ENCODE results near the gene GPATCH4. TPM values are rescaled to one million over a fixed set of nuclear protein-coding genes. Genes with fewer than 3 reads are reported as not detected.

GPATCH4 gene
- total RNA-seq, 1 donor from 2014 or later: 30.7 TPM

GRCh38 chr1:156645666-156646065 lies 44.4 kb upstream of the GPATCH4 start:
- H3K27ac Mint-ChIP-seq: no peak overlapping the region

GRCh38 chr1:156645056-156645455 lies 43.8 kb upstream of the GPATCH4 start:
- TF ChIP-seq CTCF (conservative IDR thresholded peaks at IDR 0.05): no peak
- Mint-ChIP-seq H3K9me3 (no peaks in the 10 kb centered on the region), H3K27ac (no peak overlapping the region), H3K36me3 (no peaks in the 10 kb centered on the region), H3K4me1 (ENCODE audit: unreplicated experiment) (peaks cover 5% of the 10 kb centered on the region), H3K4me3 (no peak overlapping the region), H3K27me3 (peaks cover 91% of the 10 kb centered on the region)
- no peak for DNase-seq (ENCODE audit: extremely low spot score, unreplicated experiment)

More at GRCh38 chr1:156645666-156646065, 44.4 kb upstream of the GPATCH4 start:
- TF ChIP-seq CTCF (conservative IDR thresholded peaks at IDR 0.05): no peak
- peaks cover 5% of the 10 kb centered on the region for H3K4me1 Mint-ChIP-seq (ENCODE audit: unreplicated experiment)
- H3K27me3 Mint-ChIP-seq: peaks cover 91% of the 10 kb centered on the region
- no peaks in the 10 kb centered on the region for H3K9me3 Mint-ChIP-seq
- H3K36me3 Mint-ChIP-seq: no peaks in the 10 kb centered on the region
- no peak overlapping the region for H3K4me3 Mint-ChIP-seq
- no peak for DNase-seq (ENCODE audit: extremely low spot score, unreplicated experiment)

- peaks cover 91% of the 10 kb centered on the region for H3K27me3 Mint-ChIP-seq
- DNase-seq (ENCODE audit: extremely low spot score, unreplicated experiment): no peak
- no peak overlapping the region for H3K27ac Mint-ChIP-seq
- H3K9me3 Mint-ChIP-seq: no peaks in the 10 kb centered on the region
- H3K4me1 Mint-ChIP-seq (ENCODE audit: unreplicated experiment): peaks cover 5% of the 10 kb centered on the region
- no peak for TF ChIP-seq CTCF (conservative IDR thresholded peaks at IDR 0.05)
- H3K36me3 Mint-ChIP-seq: no peaks in the 10 kb centered on the region
- no peak overlapping the region for H3K4me3 Mint-ChIP-seq
Observed at GRCh38 chr1:156644640-156645039, 43.4 kb upstream of the GPATCH4 start.

GRCh38 chr1:156644146-156644545 lies 42.9 kb upstream of the GPATCH4 start:
- Mint-ChIP-seq H3K36me3 (no peaks in the 10 kb centered on the region), H3K27ac (no peak overlapping the region), H3K4me3 (no peak overlapping the region), H3K9me3 (no peaks in the 10 kb centered on the region), H3K27me3 (peaks cover 91% of the 10 kb centered on the region), H3K4me1 (ENCODE audit: unreplicated experiment) (peaks cover 5% of the 10 kb centered on the region)
- TF ChIP-seq CTCF (conservative IDR thresholded peaks at IDR 0.05): no peak
- DNase-seq (ENCODE audit: extremely low spot score, unreplicated experiment): no peak

GRCh38 chr1:156643778-156644092 lies 42.5 kb upstream of the GPATCH4 start:
- H3K4me3 Mint-ChIP-seq: no peak overlapping the region
- peaks cover 5% of the 10 kb centered on the region for H3K4me1 Mint-ChIP-seq (ENCODE audit: unreplicated experiment)
- no peak for TF ChIP-seq CTCF (conservative IDR thresholded peaks at IDR 0.05)
- no peak for DNase-seq (ENCODE audit: extremely low spot score, unreplicated experiment)
- peaks cover 91% of the 10 kb centered on the region for H3K27me3 Mint-ChIP-seq
- no peak overlapping the region for H3K27ac Mint-ChIP-seq
- no peaks in the 10 kb centered on the region for H3K36me3 Mint-ChIP-seq
- no peaks in the 10 kb centered on the region for H3K9me3 Mint-ChIP-seq
